Subcutaneous abdominal adipose tissue (tissue), 5 donors: ENCODE measurements around the gene ROCK2.
A peak's percentile ranks its signal among the peaks of the same experiment; 100 is the strongest.

Experiments
- H3K27ac ChIP-seq: one replicate; pipeline ENCODE4 v1.7.0; 2013; ENCODE audit warnings: low read depth, mild to moderate bottlenecking, inconsistent platforms, low read length, moderate library complexity
- H3K27me3 ChIP-seq, 5 donors: one replicate each; pipeline ENCODE4 v1.7.0; 2013; ENCODE audit warnings: low read length in 5 of 5, inconsistent platforms in 1 of 5; ENCODE audit not compliant: control insufficient read depth in 5 of 5, insufficient read depth in 4 of 5
- H3K36me3 ChIP-seq, 5 donors: one replicate each; pipeline ENCODE4 v1.7.0; 2013; ENCODE audit warnings: low read length in 5 of 5; ENCODE audit not compliant: control insufficient read depth in 5 of 5, insufficient read depth in 5 of 5
- H3K4me1 ChIP-seq, 5 donors: one replicate each; pipeline ENCODE4 v1.7.0; 2013; ENCODE audit warnings: low read length in 5 of 5, mild to moderate bottlenecking in 3 of 5, moderate library complexity in 1 of 5; ENCODE audit not compliant: control insufficient read depth in 5 of 5, insufficient read depth in 5 of 5
- H3K4me3 ChIP-seq, 5 donors: one replicate each; pipeline ENCODE4 v1.7.0; 2013; ENCODE audit warnings: low read length in 5 of 5, low read depth in 1 of 5
- H3K9ac ChIP-seq, 5 donors: one replicate each; pipeline ENCODE4 v1.7.0; 2013; ENCODE audit warnings: low read length in 5 of 5, mild to moderate bottlenecking in 4 of 5, moderate library complexity in 3 of 5
- H3K9me3 ChIP-seq, 5 donors: one replicate each; pipeline ENCODE4 v1.7.0; 2013; ENCODE audit warnings: low read length in 5 of 5; ENCODE audit not compliant: control insufficient read depth in 5 of 5
- donor health status: healthy.
- donor health status: healthy.
- donor health status: healthy.
- donor health status: healthy.
- donor health status: healthy.

ROCK2 gene

DNA sequence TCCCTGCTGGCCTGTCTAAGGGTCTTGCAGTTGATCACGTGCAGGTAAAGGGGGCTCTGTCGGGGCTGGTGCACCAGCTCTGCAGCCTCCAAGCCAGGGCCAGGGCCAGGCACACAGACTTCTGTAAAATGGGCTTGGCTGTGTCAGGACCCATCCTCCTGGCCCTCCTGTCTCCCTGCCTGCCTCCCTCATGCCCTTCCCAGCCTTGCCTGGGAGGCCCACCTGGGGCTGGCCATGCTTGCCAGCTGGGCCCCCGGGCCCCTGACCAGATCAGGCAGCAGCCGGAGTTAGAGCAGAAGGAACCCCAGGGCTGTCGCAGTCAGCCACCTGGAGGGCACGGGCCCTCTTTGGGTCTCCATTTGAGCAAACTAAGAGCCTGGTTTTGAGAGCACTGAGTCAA is 187.1 kb downstream of the ROCK2 start:
- Histone ChIP-seq H3K4me3 (no peak overlapping the region), H3K27ac (no peak overlapping the region), H3K4me1 (peaks cover 3 to 26% (median 23%) of the 10 kb centered on the region in 5 donors), H3K27me3 (no peaks in the 10 kb centered on the region), H3K36me3 (peaks cover 0 to 17% (median 9%) of the 10 kb centered on the region in 5 donors), H3K9ac (no peak overlapping the region), H3K9me3 (no peaks in the 10 kb centered on the region)

DNA sequence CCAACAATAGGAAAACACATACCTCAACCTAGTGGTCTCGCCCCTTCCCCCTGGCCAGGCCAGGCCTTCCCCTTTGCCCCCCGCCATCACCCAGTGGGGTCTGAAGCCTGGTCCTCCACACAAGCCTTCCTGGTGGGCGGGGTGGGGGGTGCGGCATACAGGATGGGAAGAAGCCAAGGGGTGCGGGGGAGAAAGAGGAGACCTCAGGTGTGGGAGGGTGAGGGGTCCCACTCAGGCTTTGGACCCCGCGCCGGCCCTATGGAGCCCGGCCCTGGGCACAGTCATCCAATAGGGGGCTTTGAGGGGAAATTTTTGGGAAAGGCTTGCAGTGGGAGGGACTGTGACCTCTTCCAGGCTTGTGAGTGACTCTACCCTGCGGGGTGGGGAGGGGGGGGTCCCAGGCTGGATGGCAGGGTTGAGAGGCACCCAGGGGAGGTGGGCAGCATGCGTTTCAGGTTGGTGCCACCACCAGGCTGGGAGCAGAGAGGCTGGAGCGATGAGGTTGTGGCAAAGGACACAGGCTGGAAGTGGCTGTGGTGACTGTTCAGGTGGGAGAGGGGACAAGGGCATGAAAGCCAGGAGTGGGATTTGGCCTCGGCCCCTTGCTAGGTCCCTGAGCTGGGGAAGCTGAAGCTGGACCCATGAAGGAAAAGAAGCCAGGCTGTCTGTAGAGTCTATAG is 187.9 kb downstream of the ROCK2 start:
- Histone ChIP-seq H3K9ac (no peak overlapping the region), H3K36me3 (peaks cover 0 to 10% (median 5%) of the 10 kb centered on the region in 5 donors), H3K4me3 (peak overlapping the region in 3 of 5 donors; percentile 71 to 85 (median 81)), H3K27ac (no peak overlapping the region), H3K4me1 (peaks cover 3 to 26% (median 23%) of the 10 kb centered on the region in 5 donors), H3K27me3 (no peaks in the 10 kb centered on the region), H3K9me3 (no peaks in the 10 kb centered on the region)

DNA sequence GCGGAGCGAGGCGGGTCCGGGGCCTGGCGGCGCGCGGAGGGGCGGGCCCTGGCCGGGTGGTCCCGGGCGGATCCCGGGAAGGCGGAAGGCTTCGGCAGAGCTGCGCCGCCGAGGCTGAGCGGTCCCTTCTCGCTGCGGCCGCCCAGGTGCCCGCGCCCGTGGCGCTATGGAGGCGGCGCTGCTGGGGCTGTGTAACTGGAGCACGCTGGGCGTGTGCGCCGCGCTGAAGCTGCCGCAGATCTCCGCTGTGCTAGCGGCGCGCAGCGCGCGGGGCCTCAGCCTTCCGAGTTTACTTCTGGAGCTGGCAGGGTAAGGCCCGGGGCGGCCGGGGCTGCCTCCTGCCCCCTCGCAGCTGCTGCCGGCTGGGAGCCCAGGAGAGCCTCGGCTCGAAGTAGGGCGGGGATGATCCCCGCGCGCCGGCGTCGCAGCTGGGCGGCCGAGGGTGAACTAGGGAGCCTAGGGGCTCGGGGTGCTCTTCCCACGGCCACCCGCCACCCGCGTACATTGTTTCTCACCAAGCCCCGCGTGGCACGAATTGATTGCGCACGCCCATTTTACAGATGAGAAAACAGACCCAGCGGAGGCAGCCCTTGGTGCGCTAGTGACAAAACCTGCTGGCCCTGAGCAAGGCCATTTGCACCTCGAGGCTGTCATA is 188.9 kb downstream of the ROCK2 start, which contains the start of gene SLC66A3:
SLC66A3 (plus strand) TSS at position 87 of the 655 bp plus-strand sequence; CDS start at position 167, 80 bp downstream.
- Histone ChIP-seq H3K9ac (peak within 1 kb of the TSS in 4 of 5 donors; percentile 78 to 89 (median 80)), H3K4me3 (peak within 1 kb of the TSS; percentile 72 to 90 (median 85)), H3K4me1 (peaks cover 3 to 29% (median 24%) of the 10 kb centered on the region in 5 donors), H3K9me3 (no peaks in the 10 kb centered on the region), H3K27me3 (no peaks in the 10 kb centered on the region), H3K36me3 (peaks cover 0 to 5% (median 2%) of the 10 kb centered on the region in 5 donors), H3K27ac (peak within 1 kb of the TSS; percentile 93)

DNA sequence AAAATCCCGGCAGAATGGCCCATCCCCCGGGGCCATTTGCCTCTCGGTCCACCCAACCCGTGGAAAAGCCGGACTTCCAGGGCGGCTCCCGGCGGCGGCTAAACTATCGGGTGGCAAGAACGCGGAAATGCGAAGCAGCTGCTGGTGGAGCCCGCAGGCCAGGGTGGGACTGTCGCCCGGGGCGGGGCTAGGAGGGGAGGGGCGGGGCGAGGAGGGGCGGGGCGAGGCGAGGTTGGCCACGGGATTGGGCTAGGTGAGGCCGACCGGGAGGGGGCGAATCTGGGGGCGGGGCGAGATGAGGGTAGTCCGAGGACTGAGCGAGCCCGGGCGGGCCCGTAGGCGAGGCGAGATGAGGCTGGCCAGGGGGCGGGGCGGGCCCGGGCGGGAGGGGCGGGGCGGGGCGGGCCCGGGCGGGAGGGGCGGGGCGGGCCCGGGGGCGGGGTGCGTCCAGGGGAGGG is 189.5 kb downstream of the ROCK2 start:
- H3K9me3 ChIP-seq: no peaks in the 10 kb centered on the region
- H3K4me1 ChIP-seq: peaks cover 3 to 29% (median 24%) of the 10 kb centered on the region in 5 donors
- peak overlapping the region; percentile 69 to 85 (median 74) for H3K4me3 ChIP-seq
- peak overlapping the region; percentile 93 for H3K27ac ChIP-seq
- peak overlapping the region in 4 of 5 donors; percentile 29 to 78 (median 76) for H3K9ac ChIP-seq
- H3K36me3 ChIP-seq: no peaks in the 10 kb centered on the region
- H3K27me3 ChIP-seq: no peaks in the 10 kb centered on the region

DNA sequence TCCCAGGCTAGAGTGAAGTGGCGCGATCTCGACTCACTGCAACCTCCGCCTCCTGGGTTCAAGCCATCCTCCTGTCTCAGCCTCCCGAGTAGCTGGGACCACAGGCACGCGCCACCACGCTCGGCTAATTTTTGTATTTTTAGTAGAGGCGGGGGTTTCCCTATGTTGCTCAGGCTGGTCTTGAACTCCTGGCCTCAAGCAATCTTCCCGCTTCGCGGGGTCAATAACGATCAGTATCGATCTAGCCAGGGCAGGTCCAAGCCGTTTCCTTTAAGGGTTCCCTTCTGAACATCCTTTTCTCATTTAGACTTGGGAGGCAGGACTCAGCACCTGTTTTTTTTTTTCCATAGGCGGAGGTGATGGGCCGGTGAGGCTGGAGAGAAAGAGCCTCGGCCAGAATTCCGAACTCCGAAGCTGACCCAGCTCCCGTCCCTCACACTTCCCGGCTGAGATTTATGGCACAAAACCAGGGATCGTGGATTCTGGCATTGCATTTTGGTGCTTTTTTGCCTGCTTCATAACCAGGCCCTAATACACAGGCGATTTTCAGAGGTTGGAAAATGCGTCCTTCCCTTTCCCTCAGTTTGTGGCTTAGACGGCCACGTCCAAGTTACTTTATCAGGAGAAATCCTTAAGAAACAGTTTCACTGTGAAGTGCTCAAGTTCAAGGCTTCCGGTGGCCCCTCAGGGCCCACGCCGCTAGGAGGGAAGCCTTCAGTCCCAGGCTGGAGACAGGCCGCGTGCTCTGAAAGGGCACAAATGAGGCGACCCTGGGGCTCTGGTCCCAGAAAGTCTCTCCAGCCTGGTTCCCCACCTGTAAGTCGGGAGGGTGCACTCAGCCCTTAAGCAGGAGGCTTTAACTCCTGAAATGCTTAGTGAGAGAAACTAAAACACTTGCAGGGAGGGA is 190.2 kb downstream of the ROCK2 start:
- no peaks in the 10 kb centered on the region for H3K27me3 ChIP-seq
- H3K27ac ChIP-seq: peak overlapping the region; percentile 93
- H3K9ac ChIP-seq: peak overlapping the region in 4 of 5 donors; percentile 29 to 78 (median 76)

DNA sequence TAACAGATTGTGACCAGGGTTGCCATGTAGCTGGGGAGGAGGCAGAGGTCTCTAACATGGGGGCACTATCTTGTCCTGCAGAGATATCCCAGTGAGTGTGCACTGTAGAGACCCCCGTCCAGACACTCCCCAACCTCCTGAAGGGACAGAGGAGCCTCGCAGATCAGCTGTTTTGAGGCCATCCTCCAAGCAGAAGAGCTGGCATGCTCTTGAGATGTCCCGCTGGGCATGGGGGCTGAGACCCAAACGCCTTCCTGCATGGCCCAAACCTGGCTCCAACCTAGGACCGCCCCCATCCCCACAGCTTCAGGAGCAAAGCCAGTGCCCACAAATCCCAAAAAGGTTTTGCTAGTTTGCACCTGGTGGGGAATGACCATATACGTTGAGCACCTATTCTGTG is 191.8 kb downstream of the ROCK2 start:
- H3K36me3 ChIP-seq: no peaks in the 10 kb centered on the region
- no peak overlapping the region for H3K4me3 ChIP-seq
- no peak overlapping the region for H3K27ac ChIP-seq
- no peaks in the 10 kb centered on the region for H3K9me3 ChIP-seq
- H3K9ac ChIP-seq: no peak overlapping the region
- H3K27me3 ChIP-seq: no peaks in the 10 kb centered on the region
- peaks cover 3 to 27% (median 24%) of the 10 kb centered on the region in 5 donors for H3K4me1 ChIP-seq

More for the DNA sequence above, 190.2 kb downstream of the ROCK2 start:
- Histone ChIP-seq H3K9me3 (no peaks in the 10 kb centered on the region), H3K36me3 (no peaks in the 10 kb centered on the region), H3K4me1 (peaks cover 3 to 29% (median 24%) of the 10 kb centered on the region in 5 donors), H3K4me3 (peak overlapping the region; percentile 69 to 75 (median 72))

DNA sequence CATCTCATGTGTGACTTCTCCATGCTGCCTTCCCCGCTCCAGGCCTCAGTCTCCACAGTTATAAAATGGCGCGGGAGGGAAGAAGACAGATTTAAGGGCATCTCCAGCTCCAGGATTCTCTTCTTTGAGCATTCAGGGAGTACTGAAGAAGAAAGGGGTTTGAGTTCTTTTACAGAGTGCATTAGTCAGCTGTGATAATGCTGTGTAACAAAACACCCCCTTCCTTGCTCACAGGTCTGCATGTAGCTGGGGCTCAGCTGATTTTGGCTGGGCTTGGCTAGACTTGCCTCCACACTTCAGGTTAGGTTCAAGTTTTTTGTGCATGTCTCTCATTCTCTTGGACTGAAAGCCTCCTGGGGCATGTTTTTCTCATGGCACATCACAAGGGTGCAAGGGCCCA is 197.2 kb downstream of the ROCK2 start:
- H3K4me3 ChIP-seq: no peak overlapping the region
- no peaks in the 10 kb centered on the region for H3K36me3 ChIP-seq
- no peak overlapping the region for H3K9ac ChIP-seq
- H3K4me1 ChIP-seq: peaks cover 0 to 5% (median 0%) of the 10 kb centered on the region in 5 donors
- H3K9me3 ChIP-seq: peaks cover 2 to 8% (median 4%) of the 10 kb centered on the region in 5 donors
- H3K27ac ChIP-seq: no peak overlapping the region
- peaks cover 2 to 11% (median 6%) of the 10 kb centered on the region in 5 donors for H3K27me3 ChIP-seq

DNA sequence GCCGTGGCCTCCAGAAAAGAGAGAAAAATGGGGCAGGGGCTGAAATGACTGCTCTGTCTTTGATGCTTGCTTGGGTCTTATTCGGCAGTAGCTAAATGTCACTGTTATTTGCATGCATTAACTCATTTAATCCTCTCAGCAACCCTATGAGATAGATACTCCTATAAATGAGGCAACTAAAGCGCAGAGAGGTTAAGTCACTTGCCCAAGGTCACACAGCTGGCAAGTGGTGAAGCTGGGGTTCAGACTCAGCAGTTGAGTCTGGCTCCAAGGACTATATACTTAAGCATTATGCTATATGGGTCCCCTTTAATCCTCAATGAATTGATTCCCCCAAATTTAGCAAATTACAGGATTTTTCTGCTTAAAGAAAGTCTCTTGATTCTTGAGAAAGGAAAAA is 198.4 kb downstream of the ROCK2 start:
- Histone ChIP-seq H3K9me3 (peaks cover 2 to 8% (median 4%) of the 10 kb centered on the region in 5 donors), H3K27ac (no peak overlapping the region), H3K4me1 (peaks cover 0 to 5% (median 0%) of the 10 kb centered on the region in 5 donors), H3K36me3 (no peaks in the 10 kb centered on the region), H3K9ac (no peak overlapping the region), H3K4me3 (no peak overlapping the region), H3K27me3 (peaks cover 3 to 11% (median 6%) of the 10 kb centered on the region in 5 donors)

DNA sequence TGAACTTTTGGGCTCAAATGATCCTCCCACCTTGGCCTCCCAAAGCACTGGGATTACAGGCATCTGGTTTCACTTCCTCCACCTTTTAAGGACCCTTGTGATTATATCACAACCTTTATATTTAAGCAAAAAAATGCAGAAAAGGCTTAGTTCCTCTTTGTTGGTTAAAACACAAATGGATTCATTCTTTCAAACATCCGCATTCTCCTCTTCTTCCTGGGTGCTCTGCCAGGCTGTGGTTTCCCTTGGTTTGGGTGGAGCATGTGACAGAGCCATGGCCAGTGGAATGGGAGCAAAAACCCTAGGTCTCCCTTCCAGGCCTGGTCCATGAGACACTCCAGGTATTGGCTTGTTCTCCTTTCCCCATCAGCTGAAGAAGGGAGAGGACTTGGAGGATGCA is 199.1 kb downstream of the ROCK2 start:
- Histone ChIP-seq H3K27ac (no peak overlapping the region), H3K4me3 (peak overlapping the region in 1 of 5 donors; percentile 15), H3K36me3 (no peaks in the 10 kb centered on the region), H3K9me3 (peaks cover 2 to 8% (median 4%) of the 10 kb centered on the region in 5 donors), H3K9ac (no peak overlapping the region), H3K4me1 (no peaks in the 10 kb centered on the region), H3K27me3 (peaks cover 3 to 11% (median 6%) of the 10 kb centered on the region in 5 donors)
